ENCODE results near the gene RC3H1.
"Not testable (repeated sequence)": the region's sequence is repeated elsewhere in the genome, so short reads cannot be mapped to it uniquely, and the experiment has no call there.

RC3H1 gene

DNA sequence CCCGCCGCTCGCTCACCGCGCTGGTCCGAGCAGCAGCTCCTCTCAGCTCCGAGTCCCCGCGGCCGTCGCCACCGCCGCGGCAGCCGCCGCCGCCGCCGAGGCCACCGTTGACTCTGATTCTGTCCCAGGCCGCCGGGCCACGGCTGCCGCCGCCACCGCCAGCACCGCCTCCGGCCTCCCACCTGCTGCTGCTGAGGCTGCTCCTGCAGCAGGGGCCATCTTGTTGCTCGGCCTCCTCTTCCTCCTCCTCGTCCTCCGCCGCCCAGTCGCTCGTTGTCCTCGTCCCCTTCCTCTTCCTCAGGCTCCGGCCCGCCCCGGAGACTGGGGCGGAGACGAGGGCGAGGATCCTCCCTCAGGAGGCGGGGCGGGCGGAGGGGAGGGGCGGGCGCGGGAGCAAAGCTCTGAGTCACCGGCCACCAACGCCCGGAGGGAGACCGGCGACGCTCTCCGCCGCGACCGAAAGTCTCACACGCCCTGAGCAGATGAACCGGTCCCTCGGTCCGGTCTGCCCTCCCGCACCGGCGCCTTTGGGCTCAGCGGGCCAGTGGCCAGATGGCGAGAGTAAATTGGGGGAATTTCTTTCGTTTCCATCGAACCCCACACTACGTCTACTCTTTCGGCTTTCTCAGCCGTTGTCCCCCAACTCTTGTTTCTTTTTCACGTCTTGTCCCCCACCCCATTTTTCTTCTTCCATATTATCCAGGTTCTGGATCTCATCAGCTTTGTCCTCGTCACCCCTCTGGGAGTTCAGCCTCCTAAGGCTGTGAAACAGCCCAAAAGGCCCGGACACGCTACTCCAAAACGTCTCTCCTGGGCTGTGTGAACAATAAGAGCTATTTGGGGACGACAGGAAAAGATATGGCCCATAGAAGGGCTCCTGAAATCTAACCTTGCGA is at the start of gene RC3H1:
Gene RC3H1, minus strand, starts transcription at position 278 of the 896 bp plus-strand sequence. CDS start 29,372 bp downstream, outside the sequence.
- Mint-ChIP-seq H3K4me3 (peak within 1 kb of the TSS; percentile 93), H3K4me1 (ENCODE audit: low read depth) (peaks cover 45% of the 10 kb centered on the region), H3K27me3 (no peaks in the 10 kb centered on the region), H3K36me3 (ENCODE audit: low read depth) (peaks cover 28% of the 10 kb centered on the region), H3K9me3 (no peaks in the 10 kb centered on the region), H3K27ac (peak within 1 kb of the TSS; percentile 95)
- peak; percentile 93 for DNase-seq

DNA sequence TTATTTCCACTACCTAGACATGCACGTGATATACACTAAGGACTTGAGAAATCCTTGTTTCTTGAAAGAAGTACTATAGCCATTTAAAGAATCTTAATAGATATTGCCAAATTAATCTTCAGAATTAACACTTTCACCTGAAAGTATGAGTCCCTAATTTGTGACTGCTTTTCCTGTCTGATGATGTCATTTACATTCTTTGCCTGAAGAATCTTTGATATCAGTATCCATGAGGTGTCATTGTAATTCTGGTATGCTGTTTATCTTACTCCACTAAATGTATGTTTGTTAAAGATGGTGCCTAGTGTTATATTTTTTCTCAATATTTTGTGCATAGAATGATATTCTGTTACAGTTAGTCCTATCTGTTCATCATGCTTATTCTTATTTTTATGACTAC is 48.5 kb upstream of the RC3H1 start:
- H3K4me3 Mint-ChIP-seq = no peak overlapping the region
- H3K27ac Mint-ChIP-seq = no peak overlapping the region
- DNase-seq = no peak
- H3K27me3 Mint-ChIP-seq = no peaks in the 10 kb centered on the region
- H3K36me3 Mint-ChIP-seq (ENCODE audit: low read depth) = no peaks in the 10 kb centered on the region
- peaks cover 10% of the 10 kb centered on the region for H3K4me1 Mint-ChIP-seq (ENCODE audit: low read depth)
- no peaks in the 10 kb centered on the region for H3K9me3 Mint-ChIP-seq

GRCh38 chr1:174068000-174068399 is 45.8 kb upstream of the RC3H1 start:
- Mint-ChIP-seq H3K27ac (no peak overlapping the region), H3K36me3 (ENCODE audit: low read depth) (no peaks in the 10 kb centered on the region), H3K27me3 (no peaks in the 10 kb centered on the region), H3K4me3 (no peak overlapping the region), H3K4me1 (ENCODE audit: low read depth) (peaks cover 10% of the 10 kb centered on the region), H3K9me3 (no peaks in the 10 kb centered on the region)
- DNase-seq = no peak

DNA sequence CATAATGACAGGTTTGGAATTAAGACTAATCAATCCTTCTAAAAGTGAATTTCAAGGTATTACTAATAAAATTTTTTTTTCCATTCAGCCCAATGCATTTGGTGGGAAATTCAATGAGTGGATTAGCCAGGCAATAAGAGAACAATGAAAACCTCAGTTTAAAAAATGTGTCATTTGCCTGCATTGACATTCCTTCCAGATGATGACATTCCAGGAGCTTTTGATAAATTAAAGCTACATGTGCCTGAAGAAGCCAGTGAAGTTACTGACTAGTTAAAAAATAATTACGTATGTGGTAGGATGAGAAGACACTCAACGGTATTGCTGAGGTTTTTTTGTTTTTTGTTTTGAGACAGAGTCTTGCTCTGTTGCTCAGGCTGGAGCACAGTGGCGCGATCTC is 37.9 kb upstream of the RC3H1 start:
- no peak for DNase-seq
- no peak overlapping the region for H3K4me3 Mint-ChIP-seq
- no peaks in the 10 kb centered on the region for H3K27me3 Mint-ChIP-seq
- no peaks in the 10 kb centered on the region for H3K36me3 Mint-ChIP-seq (ENCODE audit: low read depth)
- H3K4me1 Mint-ChIP-seq (ENCODE audit: low read depth) = no peaks in the 10 kb centered on the region
- H3K9me3 Mint-ChIP-seq = no peaks in the 10 kb centered on the region
- no peak overlapping the region for H3K27ac Mint-ChIP-seq

DNA sequence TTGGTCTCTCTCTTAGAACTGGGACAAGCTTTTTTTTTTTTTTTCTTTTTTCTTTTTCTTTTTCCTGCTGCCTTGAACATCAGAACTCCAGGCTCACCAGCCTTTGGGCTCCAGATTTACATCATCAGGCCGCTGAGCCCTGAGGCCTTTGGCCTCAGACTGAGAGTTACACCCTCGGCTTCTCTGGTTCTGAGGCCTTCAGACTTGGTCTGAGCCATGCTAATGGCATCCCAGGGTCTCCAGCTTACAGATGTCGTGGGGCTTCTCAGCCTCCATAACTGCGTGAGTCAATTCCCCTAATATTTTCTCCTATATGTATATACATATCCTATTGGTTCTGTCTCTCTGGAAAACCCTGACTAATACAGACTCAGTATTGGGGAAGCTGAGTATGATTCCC is 36.5 kb upstream of the RC3H1 start:
- DNase-seq = no peak

DNA sequence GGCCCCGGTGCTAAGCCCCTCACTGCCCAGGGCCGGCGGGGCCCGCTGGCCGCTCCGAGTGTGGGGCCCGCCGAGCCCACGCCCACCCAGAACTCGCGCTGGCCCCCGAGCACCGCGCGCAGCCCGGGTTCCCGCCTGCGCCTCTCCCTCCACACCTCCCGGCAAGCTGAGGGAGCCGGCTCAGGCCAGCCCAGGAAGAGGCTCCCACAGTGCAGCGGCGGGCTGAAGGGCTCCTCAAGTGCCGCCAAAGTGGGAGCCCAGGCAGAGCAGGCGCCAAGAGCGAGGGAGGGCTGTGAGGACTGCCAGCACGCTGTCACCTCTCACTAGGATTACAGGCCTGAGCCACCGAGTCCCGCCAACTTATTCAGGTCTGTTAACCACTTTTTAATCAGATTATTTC is 34.5 kb upstream of the RC3H1 start:
- not testable (repeated sequence) for H3K36me3 Mint-ChIP-seq (ENCODE audit: low read depth); DNase-seq; H3K27ac Mint-ChIP-seq; H3K27me3 Mint-ChIP-seq; H3K4me3 Mint-ChIP-seq; H3K9me3 Mint-ChIP-seq; H3K4me1 Mint-ChIP-seq (ENCODE audit: low read depth)

More for the DNA sequence above, 36.5 kb upstream of the RC3H1 start:
- Mint-ChIP-seq H3K36me3 (ENCODE audit: low read depth) (no peaks in the 10 kb centered on the region), H3K27me3 (no peaks in the 10 kb centered on the region), H3K27ac (no peak overlapping the region), H3K4me1 (ENCODE audit: low read depth) (no peaks in the 10 kb centered on the region), H3K4me3 (no peak overlapping the region), H3K9me3 (no peaks in the 10 kb centered on the region)

DNA sequence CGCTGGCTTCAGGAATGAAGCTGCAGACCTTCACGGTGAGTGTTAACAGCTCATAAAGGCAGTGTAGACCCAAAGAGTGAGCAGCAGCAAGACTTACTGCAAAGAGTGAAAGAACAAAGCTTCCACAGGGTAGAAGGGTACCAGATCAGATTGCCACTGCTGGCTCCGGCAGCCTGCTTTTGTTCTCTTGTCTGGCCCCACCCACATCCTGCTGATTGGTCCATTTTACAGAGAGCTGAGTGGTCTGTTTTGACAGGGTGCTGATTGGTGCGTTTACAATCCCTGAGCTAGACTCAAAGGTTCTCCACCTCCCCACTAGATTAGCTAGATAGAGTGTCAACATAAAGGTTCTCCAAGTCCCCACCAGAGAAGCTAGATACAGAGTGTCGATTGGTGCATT is 33.6 kb upstream of the RC3H1 start:
- H3K4me3 Mint-ChIP-seq; H3K4me1 Mint-ChIP-seq (ENCODE audit: low read depth); H3K27me3 Mint-ChIP-seq; H3K9me3 Mint-ChIP-seq; H3K27ac Mint-ChIP-seq; H3K36me3 Mint-ChIP-seq (ENCODE audit: low read depth); DNase-seq: not testable (repeated sequence)

DNA sequence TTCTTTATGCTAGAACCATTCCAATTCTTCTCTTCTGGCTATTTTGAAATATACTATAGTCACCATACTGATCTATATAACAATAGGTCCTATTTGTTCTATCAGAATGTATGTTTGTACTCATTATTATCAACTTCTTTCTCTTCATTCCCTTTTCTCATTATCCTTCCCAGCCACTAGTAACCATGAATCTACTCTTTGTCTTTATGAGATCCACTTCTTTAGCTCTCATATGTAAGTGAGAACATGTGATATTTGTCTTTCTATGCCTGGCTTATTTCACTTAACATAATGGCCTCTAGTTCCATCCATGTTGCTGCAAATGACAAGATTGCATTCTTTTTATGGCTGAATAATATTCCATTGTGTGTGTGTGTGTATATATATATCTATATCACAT is 31.7 kb upstream of the RC3H1 start:
- Mint-ChIP-seq H3K4me3 (no peak overlapping the region), H3K9me3 (no peaks in the 10 kb centered on the region), H3K4me1 (ENCODE audit: low read depth) (no peaks in the 10 kb centered on the region), H3K27ac (no peak overlapping the region), H3K36me3 (ENCODE audit: low read depth) (no peaks in the 10 kb centered on the region), H3K27me3 (no peaks in the 10 kb centered on the region)
- no peak for DNase-seq

GRCh38 chr1:174052621-174053020 is 30.5 kb upstream of the RC3H1 start:
- no peak for DNase-seq
- H3K4me3 Mint-ChIP-seq = no peak overlapping the region
- H3K36me3 Mint-ChIP-seq (ENCODE audit: low read depth) = no peaks in the 10 kb centered on the region
- no peaks in the 10 kb centered on the region for H3K27me3 Mint-ChIP-seq
- H3K27ac Mint-ChIP-seq = no peak overlapping the region
- no peaks in the 10 kb centered on the region for H3K9me3 Mint-ChIP-seq
- H3K4me1 Mint-ChIP-seq (ENCODE audit: low read depth) = no peaks in the 10 kb centered on the region

GRCh38 chr1:174051956-174052355 is 29.8 kb upstream of the RC3H1 start:
- Mint-ChIP-seq H3K27me3 (no peaks in the 10 kb centered on the region), H3K36me3 (ENCODE audit: low read depth) (no peaks in the 10 kb centered on the region), H3K27ac (no peak overlapping the region), H3K4me1 (ENCODE audit: low read depth) (no peaks in the 10 kb centered on the region), H3K4me3 (no peak overlapping the region), H3K9me3 (no peaks in the 10 kb centered on the region)
- DNase-seq = no peak

GRCh38 chr1:174049514-174049913 is 27.4 kb upstream of the RC3H1 start:
- Mint-ChIP-seq H3K27ac (no peak overlapping the region), H3K36me3 (ENCODE audit: low read depth) (no peaks in the 10 kb centered on the region), H3K27me3 (no peaks in the 10 kb centered on the region), H3K4me3 (no peak overlapping the region), H3K9me3 (no peaks in the 10 kb centered on the region), H3K4me1 (ENCODE audit: low read depth) (peaks cover 4% of the 10 kb centered on the region)
- DNase-seq = no peak

DNA sequence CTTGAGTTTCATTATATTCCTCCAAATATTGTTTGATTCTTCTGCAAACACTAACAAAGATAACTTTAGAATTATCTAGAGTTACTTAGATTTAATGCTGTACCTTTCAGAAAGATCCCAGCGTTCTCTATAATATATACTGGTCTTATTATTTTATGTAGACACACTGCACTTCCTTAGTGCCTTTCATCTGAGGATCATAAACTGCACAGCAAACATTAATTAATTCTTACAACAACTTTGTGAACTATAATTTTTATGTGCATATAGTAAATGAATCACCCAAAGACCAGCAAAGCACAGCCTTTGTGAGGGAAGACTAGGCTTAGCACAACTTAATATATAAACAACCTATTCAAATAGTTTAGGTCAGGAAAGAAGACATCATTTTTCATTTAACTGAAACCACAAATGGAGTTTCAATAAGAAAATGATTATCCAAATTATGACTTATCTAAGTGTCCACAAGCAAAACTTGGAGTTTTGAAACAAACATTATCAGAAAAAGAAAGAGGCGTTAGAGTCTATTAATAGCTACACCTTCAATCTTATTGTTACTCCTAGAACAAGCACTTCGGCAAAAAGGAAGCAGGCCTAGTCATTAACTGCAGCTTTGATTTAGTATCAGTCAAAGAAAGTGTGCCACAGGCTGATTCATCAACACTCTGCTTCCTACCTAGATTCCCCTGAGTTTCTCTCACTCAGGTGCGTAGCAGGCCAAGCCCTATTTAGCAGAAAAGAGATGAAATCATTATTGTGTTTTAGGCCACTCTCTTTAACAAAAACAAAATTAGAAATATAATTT is 22.5 kb upstream of the RC3H1 start:
- H3K9me3 Mint-ChIP-seq = no peaks in the 10 kb centered on the region
- H3K27ac Mint-ChIP-seq = no peak overlapping the region
- peaks cover 5% of the 10 kb centered on the region for H3K4me1 Mint-ChIP-seq (ENCODE audit: low read depth)
- no peaks in the 10 kb centered on the region for H3K36me3 Mint-ChIP-seq (ENCODE audit: low read depth)
- no peak overlapping the region for H3K4me3 Mint-ChIP-seq
- DNase-seq = no peak
- H3K27me3 Mint-ChIP-seq = no peaks in the 10 kb centered on the region

GRCh38 chr1:174042509-174042908 is 20.4 kb upstream of the RC3H1 start:
- not testable (repeated sequence) for DNase-seq

GRCh38 chr1:174041369-174041768 is 19.2 kb upstream of the RC3H1 start:
- no peak overlapping the region for H3K4me3 Mint-ChIP-seq
- H3K4me1 Mint-ChIP-seq (ENCODE audit: low read depth) = peaks cover 5% of the 10 kb centered on the region
- no peaks in the 10 kb centered on the region for H3K36me3 Mint-ChIP-seq (ENCODE audit: low read depth)
- peaks cover 3% of the 10 kb centered on the region for H3K27me3 Mint-ChIP-seq
- H3K27ac Mint-ChIP-seq = no peak overlapping the region
- H3K9me3 Mint-ChIP-seq = no peaks in the 10 kb centered on the region
- no peak for DNase-seq

More at GRCh38 chr1:174042509-174042908, 20.4 kb upstream of the RC3H1 start:
- H3K9me3 Mint-ChIP-seq; H3K36me3 Mint-ChIP-seq (ENCODE audit: low read depth); H3K27me3 Mint-ChIP-seq; H3K4me1 Mint-ChIP-seq (ENCODE audit: low read depth); H3K4me3 Mint-ChIP-seq; H3K27ac Mint-ChIP-seq: not testable (repeated sequence)

DNA sequence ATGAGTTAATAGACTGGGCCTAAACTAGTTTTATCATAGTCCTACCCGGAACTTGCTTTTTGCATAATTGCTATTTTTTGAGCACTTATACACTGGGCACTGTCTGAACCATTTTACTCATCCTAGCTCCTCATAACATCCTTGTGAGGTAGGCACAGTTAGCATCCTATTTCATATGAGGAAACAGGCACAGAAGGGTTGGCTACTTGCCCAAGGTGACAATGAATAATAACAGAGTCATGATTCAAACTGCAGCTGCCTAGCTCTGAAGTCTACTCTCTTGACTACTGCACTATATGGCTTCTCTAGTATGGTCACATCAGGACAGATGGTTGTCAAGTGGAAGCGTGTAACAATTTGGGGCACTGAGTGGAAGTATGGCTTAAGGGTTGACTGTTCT is 18.2 kb upstream of the RC3H1 start:
- Mint-ChIP-seq H3K4me3 (no peak overlapping the region), H3K9me3 (no peaks in the 10 kb centered on the region), H3K4me1 (ENCODE audit: low read depth) (peaks cover 5% of the 10 kb centered on the region), H3K27me3 (peaks cover 3% of the 10 kb centered on the region), H3K36me3 (ENCODE audit: low read depth) (no peaks in the 10 kb centered on the region), H3K27ac (no peak overlapping the region)
- DNase-seq = no peak
